ENCODE results near the gene BACH2.

DNA sequence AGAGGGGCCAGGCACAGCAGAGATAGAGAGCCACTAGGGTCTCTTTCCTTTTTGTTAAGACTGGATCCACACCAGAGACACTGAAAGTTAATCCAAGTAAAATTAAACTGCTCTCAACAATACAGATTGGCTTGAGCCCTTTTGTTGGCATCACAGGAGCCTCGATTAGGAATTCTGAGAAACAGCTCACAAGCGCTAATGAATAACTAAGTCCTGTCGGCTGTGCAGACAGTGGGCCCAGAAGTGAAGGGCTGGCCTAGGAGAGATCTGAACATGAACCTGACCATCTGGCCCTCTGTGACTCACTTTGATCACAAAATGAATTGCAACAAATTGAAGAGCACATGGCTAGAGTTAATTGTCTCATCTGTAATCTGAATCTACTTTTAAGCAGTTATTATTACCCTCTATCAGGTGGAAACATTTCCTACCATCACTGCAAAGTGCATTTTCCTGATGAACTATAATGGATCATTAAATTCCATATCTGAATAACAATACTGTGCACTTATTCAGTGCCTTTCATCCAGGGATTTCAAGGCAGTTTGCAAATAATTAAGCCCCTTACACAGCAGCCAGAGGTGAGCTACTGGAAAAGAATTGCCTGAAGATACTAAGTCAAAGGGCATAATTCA, 3.2 kb downstream of the BACH2 start:
- TF ChIP-seq CTCF (IDR thresholded peaks at IDR 0.05) (no peak), MAZ (IDR thresholded peaks at IDR 0.05; ENCODE audit: borderline replicate concordance, low read depth, low read length) (no peak), CBX2 (IDR thresholded peaks at IDR 0.05; ENCODE audit: borderline replicate concordance, low read depth) (no peak), ZFP36 (IDR thresholded peaks at IDR 0.05; ENCODE audit: borderline replicate concordance, partially characterized antibody) (no peak)
- TF ChIP-seq, protein P1, sequence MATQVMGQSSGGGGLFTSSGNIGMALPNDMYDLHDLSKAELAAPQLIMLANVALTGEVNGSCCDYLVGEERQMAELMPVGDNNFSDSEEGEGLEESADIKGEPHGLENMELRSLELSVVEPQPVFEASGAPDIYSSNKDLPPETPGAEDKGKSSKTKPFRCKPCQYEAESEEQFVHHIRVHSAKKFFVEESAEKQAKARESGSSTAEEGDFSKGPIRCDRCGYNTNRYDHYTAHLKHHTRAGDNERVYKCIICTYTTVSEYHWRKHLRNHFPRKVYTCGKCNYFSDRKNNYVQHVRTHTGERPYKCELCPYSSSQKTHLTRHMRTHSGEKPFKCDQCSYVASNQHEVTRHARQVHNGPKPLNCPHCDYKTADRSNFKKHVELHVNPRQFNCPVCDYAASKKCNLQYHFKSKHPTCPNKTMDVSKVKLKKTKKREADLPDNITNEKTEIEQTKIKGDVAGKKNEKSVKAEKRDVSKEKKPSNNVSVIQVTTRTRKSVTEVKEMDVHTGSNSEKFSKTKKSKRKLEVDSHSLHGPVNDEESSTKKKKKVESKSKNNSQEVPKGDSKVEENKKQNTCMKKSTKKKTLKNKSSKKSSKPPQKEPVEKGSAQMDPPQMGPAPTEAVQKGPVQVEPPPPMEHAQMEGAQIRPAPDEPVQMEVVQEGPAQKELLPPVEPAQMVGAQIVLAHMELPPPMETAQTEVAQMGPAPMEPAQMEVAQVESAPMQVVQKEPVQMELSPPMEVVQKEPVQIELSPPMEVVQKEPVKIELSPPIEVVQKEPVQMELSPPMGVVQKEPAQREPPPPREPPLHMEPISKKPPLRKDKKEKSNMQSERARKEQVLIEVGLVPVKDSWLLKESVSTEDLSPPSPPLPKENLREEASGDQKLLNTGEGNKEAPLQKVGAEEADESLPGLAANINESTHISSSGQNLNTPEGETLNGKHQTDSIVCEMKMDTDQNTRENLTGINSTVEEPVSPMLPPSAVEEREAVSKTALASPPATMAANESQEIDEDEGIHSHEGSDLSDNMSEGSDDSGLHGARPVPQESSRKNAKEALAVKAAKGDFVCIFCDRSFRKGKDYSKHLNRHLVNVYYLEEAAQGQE (IDR thresholded peaks at IDR 0.05) = no peak
